ENCODE results near the gene PDZRN3. TPM values are rescaled to one million over a fixed set of nuclear protein-coding genes. Genes with fewer than 3 reads are reported as not detected.

PDZRN3 gene
- total RNA-seq, 1 donor from 2014 or later = 50.6 TPM

DNA sequence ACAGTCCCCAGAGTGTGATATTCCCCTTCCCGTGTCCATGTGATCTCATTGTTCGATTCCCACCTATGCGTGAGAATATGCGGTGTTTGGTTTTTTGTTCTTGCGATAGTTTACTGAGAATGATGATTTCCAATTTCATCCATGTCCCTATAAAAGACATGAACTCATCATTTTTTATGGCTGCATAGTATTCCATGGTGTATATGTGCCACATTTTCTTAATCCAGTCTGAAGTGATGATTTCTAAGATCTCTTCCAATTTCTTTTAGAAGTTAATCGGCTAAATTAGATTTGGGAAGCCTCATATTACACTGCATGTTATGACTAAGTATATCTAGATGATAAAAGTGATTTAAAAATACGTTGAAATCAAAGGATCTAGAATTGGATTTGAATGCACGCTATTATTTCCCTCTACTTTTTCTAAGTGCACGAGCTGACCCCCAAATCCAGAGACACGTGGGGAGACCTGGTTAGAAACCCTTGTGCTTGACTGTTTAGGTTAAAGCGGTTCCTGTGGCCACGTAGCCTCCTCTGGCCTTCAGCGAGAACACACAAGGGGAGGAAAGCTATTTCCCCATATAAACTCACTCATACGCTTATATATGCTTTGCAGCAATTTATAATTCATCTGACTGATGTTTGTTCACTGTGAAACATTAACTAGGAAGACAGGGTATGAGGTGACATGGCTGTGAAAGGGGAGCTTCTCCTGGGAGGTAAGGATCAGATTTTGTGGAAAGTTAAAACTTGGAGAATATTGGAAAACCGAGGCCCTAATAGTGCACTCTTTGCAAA, 243.8 kb downstream of the PDZRN3 start:
- Histone ChIP-seq H3K36me3 (ENCODE audit: control insufficient read depth in 3 of 3, insufficient read depth in 3 of 3, low read length in 3 of 3) (peaks cover 29 to 37% (median 31%) of the 10 kb centered on the region in 3 donors), H3K4me3 (ENCODE audit: low read length in 3 of 3) (no peak overlapping the region), H3K9ac (ENCODE audit: low read depth in 1 of 3, low read length in 3 of 3) (no peak overlapping the region), H3K9me3 (ENCODE audit: control insufficient read depth in 3 of 3, low read length in 3 of 3) (peaks cover 0 to 3% (median 0%) of the 10 kb centered on the region in 3 donors), H3K27ac (ENCODE audit: low read depth, low read length) (no peak overlapping the region), H3K27me3 (ENCODE audit: control insufficient read depth in 3 of 3, insufficient read depth in 3 of 3, low read length in 3 of 3) (no peaks in the 10 kb centered on the region), H3K4me1 (ENCODE audit: control insufficient read depth in 3 of 3, insufficient read depth in 3 of 3, low read length in 3 of 3) (no peaks in the 10 kb centered on the region)

DNA sequence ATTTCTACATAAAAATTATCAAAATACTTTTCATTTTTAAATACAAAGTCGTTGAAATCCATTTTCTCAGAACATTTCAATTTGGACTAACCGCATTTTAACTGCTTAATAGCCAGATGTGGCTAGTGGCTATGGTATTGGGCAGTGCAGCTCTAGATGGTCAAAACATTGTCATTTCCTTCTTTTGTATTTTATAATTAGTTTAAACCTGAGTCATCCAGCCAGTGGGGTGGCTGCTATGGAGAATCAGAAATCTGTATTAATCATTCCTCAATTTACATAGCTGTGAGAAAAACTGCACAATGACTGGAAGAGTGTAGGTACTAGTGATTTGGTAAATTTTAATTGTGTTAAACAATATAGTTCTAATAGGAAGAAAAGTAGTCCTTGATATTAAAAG, 245.3 kb downstream of the PDZRN3 start:
- peaks cover 18 to 23% (median 20%) of the 10 kb centered on the region in 3 donors for H3K36me3 ChIP-seq (ENCODE audit: control insufficient read depth in 3 of 3, insufficient read depth in 3 of 3, low read length in 3 of 3)
- no peak overlapping the region for H3K9ac ChIP-seq (ENCODE audit: low read depth in 1 of 3, low read length in 3 of 3)
- no peaks in the 10 kb centered on the region for H3K4me1 ChIP-seq (ENCODE audit: control insufficient read depth in 3 of 3, insufficient read depth in 3 of 3, low read length in 3 of 3)
- H3K9me3 ChIP-seq (ENCODE audit: control insufficient read depth in 3 of 3, low read length in 3 of 3) = no peaks in the 10 kb centered on the region
- H3K27ac ChIP-seq (ENCODE audit: low read depth, low read length) = no peak overlapping the region
- H3K4me3 ChIP-seq (ENCODE audit: low read length in 3 of 3) = no peak overlapping the region
- H3K27me3 ChIP-seq (ENCODE audit: control insufficient read depth in 3 of 3, insufficient read depth in 3 of 3, low read length in 3 of 3) = no peaks in the 10 kb centered on the region

DNA sequence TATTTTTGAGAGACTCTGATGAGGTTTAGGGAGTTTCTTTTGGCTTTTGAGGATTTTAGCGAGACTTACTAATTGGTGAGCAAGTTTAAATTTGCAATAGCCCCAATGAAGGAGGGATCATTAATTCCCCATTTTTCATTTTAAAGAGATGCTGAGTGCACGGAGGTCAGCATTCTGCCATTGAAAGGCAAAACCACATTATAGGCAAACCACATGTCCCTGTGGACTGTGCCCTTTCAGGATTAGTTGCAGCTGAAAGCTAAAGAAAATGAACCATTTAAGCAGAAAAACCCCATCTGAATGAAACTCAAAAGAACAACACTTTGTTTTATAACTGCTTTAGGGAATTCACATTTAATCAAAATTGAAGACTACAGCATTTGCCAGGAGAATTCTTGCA, 246.5 kb downstream of the PDZRN3 start:
- H3K9ac ChIP-seq (ENCODE audit: low read depth in 1 of 3, low read length in 3 of 3) = no peak overlapping the region
- no peaks in the 10 kb centered on the region for H3K4me1 ChIP-seq (ENCODE audit: control insufficient read depth in 3 of 3, insufficient read depth in 3 of 3, low read length in 3 of 3)
- no peak overlapping the region for H3K27ac ChIP-seq (ENCODE audit: low read depth, low read length)
- H3K36me3 ChIP-seq (ENCODE audit: control insufficient read depth in 3 of 3, insufficient read depth in 3 of 3, low read length in 3 of 3) = peaks cover 5 to 10% (median 7%) of the 10 kb centered on the region in 3 donors
- no peaks in the 10 kb centered on the region for H3K9me3 ChIP-seq (ENCODE audit: control insufficient read depth in 3 of 3, low read length in 3 of 3)
- H3K4me3 ChIP-seq (ENCODE audit: low read length in 3 of 3) = no peak overlapping the region
- H3K27me3 ChIP-seq (ENCODE audit: control insufficient read depth in 3 of 3, insufficient read depth in 3 of 3, low read length in 3 of 3) = no peaks in the 10 kb centered on the region

DNA sequence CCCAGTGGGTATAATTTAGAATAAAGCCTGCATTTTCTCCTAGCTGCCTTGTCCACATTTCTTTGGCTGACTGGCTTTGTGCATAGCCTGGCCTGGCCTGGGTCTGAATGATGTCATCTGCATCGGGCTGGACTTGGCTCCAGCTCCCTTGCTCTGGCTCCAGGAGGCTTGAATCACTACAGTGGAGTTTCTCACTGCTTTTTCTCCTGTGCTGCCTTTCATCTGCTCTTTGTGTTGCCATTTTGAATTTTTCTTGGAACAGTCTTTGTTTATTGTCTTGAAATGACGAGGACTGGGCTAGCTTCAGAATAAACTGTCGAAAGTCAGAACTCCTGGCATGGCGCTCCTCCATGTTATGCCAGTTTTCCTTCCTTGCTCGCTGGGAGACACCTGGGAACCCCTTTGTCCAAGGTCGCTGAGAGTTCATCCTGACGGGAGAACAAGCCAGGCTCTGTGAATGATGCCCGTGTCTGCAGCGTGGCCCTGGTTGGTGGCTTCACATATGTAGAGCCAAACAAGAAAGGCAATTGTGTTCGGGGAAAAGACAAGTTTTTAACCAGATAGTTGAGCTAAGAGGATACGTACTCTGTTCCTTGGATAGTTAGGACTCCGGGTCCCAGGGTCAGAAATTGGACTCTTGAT, 258.9 kb downstream of the PDZRN3 start:
- peaks cover 2 to 4% (median 3%) of the 10 kb centered on the region in 3 donors for H3K4me1 ChIP-seq (ENCODE audit: control insufficient read depth in 3 of 3, insufficient read depth in 3 of 3, low read length in 3 of 3)
- H3K27ac ChIP-seq (ENCODE audit: low read depth, low read length) = no peak overlapping the region
- H3K36me3 ChIP-seq (ENCODE audit: control insufficient read depth in 3 of 3, insufficient read depth in 3 of 3, low read length in 3 of 3) = no peaks in the 10 kb centered on the region
- H3K4me3 ChIP-seq (ENCODE audit: low read length in 3 of 3) = no peak overlapping the region
- peaks cover 0 to 2% (median 0%) of the 10 kb centered on the region in 3 donors for H3K9me3 ChIP-seq (ENCODE audit: control insufficient read depth in 3 of 3, low read length in 3 of 3)
- H3K9ac ChIP-seq (ENCODE audit: low read depth in 1 of 3, low read length in 3 of 3) = no peak overlapping the region
- H3K27me3 ChIP-seq (ENCODE audit: control insufficient read depth in 3 of 3, insufficient read depth in 3 of 3, low read length in 3 of 3) = no peaks in the 10 kb centered on the region

DNA sequence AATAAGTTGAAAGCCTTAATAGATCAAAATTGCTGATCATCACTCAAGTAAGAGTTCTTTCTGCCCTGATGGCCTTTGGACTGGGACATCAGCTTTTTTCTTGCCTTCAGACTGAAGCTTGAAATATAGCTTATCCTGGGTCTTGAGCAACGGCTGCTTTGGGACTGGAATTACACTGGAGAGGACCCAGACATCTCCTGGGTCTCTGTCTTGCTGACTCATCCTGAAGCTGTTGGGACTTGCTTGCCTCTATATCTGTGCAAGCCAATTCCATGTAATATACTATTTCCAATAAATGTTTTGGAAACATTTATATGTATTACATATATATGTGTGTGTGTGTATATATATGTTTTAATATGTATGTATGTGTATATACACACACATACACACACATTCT, 260.2 kb downstream of the PDZRN3 start:
- Histone ChIP-seq H3K27me3 (ENCODE audit: control insufficient read depth in 3 of 3, insufficient read depth in 3 of 3, low read length in 3 of 3) (no peaks in the 10 kb centered on the region), H3K9me3 (ENCODE audit: control insufficient read depth in 3 of 3, low read length in 3 of 3) (peaks cover 0 to 2% (median 0%) of the 10 kb centered on the region in 3 donors), H3K4me3 (ENCODE audit: low read length in 3 of 3) (no peak overlapping the region), H3K27ac (ENCODE audit: low read depth, low read length) (no peak overlapping the region), H3K4me1 (ENCODE audit: control insufficient read depth in 3 of 3, insufficient read depth in 3 of 3, low read length in 3 of 3) (peaks cover 2 to 4% (median 3%) of the 10 kb centered on the region in 3 donors), H3K9ac (ENCODE audit: low read depth in 1 of 3, low read length in 3 of 3) (no peak overlapping the region), H3K36me3 (ENCODE audit: control insufficient read depth in 3 of 3, insufficient read depth in 3 of 3, low read length in 3 of 3) (no peaks in the 10 kb centered on the region)

DNA sequence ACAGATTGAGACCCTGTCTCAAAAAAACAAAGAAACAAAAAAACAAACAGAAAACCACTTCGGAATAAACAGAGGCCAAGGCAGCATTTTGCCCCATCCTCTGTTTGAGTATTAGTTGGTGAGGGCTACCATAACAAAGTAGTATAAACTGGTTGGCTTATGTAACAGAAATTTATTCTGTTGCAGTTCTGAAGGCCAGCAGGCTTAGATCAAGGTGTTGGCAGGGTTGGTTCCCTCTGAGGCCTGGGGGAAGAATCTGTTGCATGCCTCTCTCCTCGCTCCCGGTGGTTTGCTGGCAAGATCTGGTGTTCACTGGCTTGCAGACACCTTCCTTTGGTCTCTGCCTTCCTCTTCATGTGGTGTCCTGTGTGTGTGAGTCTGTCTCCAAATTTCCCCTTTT, 261.6 kb downstream of the PDZRN3 start:
- Histone ChIP-seq H3K36me3 (ENCODE audit: control insufficient read depth in 3 of 3, insufficient read depth in 3 of 3, low read length in 3 of 3) (no peaks in the 10 kb centered on the region), H3K4me3 (ENCODE audit: low read length in 3 of 3) (no peak overlapping the region), H3K9ac (ENCODE audit: low read depth in 1 of 3, low read length in 3 of 3) (no peak overlapping the region), H3K9me3 (ENCODE audit: control insufficient read depth in 3 of 3, low read length in 3 of 3) (peaks cover 0 to 2% (median 0%) of the 10 kb centered on the region in 3 donors), H3K27me3 (ENCODE audit: control insufficient read depth in 3 of 3, insufficient read depth in 3 of 3, low read length in 3 of 3) (no peaks in the 10 kb centered on the region), H3K4me1 (ENCODE audit: control insufficient read depth in 3 of 3, insufficient read depth in 3 of 3, low read length in 3 of 3) (peaks cover 2 to 4% (median 3%) of the 10 kb centered on the region in 3 donors), H3K27ac (ENCODE audit: low read depth, low read length) (no peak overlapping the region)

DNA sequence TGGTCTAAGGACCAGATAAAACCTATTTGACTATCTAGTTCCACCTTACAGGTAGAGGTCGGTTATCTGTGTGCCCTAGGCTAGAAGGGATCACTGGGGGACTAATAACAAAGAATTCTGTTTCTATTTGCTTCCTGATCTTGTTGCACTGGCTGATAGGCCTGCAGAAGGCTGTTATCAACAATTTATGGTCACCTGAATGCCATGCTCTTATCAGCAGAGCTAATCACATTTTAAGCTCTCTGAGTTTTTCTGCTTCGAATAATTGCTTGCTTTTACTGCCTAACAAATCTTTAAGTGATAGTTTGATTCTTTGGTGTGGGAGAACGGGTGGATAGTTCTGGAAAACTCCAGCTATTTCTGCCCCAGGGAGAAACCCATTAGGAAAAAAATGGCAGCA, 263.1 kb downstream of the PDZRN3 start:
- Histone ChIP-seq H3K9ac (ENCODE audit: low read depth in 1 of 3, low read length in 3 of 3) (no peak overlapping the region), H3K4me1 (ENCODE audit: control insufficient read depth in 3 of 3, insufficient read depth in 3 of 3, low read length in 3 of 3) (peaks cover 2 to 4% (median 3%) of the 10 kb centered on the region in 3 donors), H3K36me3 (ENCODE audit: control insufficient read depth in 3 of 3, insufficient read depth in 3 of 3, low read length in 3 of 3) (no peaks in the 10 kb centered on the region), H3K27me3 (ENCODE audit: control insufficient read depth in 3 of 3, insufficient read depth in 3 of 3, low read length in 3 of 3) (no peaks in the 10 kb centered on the region), H3K4me3 (ENCODE audit: low read length in 3 of 3) (no peak overlapping the region), H3K9me3 (ENCODE audit: control insufficient read depth in 3 of 3, low read length in 3 of 3) (peaks cover 0 to 2% (median 0%) of the 10 kb centered on the region in 3 donors), H3K27ac (ENCODE audit: low read depth, low read length) (no peak overlapping the region)

DNA sequence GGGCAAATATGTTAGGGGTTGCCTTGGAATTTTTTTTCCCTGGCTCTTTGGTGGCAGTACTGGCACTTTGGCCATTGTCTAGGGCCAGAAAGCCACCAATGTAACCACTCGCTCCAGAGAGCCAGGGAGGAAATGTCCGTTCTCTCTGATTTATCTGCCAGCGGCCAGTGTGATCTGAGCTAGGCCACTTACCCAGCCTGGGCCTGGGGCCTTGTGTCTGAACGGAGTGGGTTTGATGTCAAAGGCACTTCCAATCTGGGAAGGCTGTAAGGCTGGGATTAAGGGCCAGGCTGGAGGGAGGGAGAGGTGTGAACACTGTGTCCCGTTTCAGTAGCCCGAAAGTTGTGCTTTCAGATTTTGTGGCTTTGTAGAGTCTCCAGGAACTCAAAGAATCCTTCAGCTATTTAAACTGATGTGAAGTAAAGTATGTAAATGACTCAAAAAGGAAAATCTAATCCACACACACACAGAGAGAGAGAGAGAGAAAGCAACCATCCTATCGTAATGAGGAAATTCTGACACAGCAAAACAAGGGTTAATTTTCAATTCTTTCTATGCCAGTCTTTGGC, 271.0 kb downstream of the PDZRN3 start:
- Histone ChIP-seq H3K4me3 (ENCODE audit: low read length in 3 of 3) (no peak overlapping the region), H3K9ac (ENCODE audit: low read depth in 1 of 3, low read length in 3 of 3) (no peak overlapping the region), H3K27me3 (ENCODE audit: control insufficient read depth in 3 of 3, insufficient read depth in 3 of 3, low read length in 3 of 3) (peaks cover 0 to 2% (median 0%) of the 10 kb centered on the region in 3 donors), H3K27ac (ENCODE audit: low read depth, low read length) (no peak overlapping the region), H3K36me3 (ENCODE audit: control insufficient read depth in 3 of 3, insufficient read depth in 3 of 3, low read length in 3 of 3) (no peaks in the 10 kb centered on the region), H3K4me1 (ENCODE audit: control insufficient read depth in 3 of 3, insufficient read depth in 3 of 3, low read length in 3 of 3) (peaks cover 5 to 9% (median 6%) of the 10 kb centered on the region in 3 donors), H3K9me3 (ENCODE audit: control insufficient read depth in 3 of 3, low read length in 3 of 3) (no peaks in the 10 kb centered on the region)

DNA sequence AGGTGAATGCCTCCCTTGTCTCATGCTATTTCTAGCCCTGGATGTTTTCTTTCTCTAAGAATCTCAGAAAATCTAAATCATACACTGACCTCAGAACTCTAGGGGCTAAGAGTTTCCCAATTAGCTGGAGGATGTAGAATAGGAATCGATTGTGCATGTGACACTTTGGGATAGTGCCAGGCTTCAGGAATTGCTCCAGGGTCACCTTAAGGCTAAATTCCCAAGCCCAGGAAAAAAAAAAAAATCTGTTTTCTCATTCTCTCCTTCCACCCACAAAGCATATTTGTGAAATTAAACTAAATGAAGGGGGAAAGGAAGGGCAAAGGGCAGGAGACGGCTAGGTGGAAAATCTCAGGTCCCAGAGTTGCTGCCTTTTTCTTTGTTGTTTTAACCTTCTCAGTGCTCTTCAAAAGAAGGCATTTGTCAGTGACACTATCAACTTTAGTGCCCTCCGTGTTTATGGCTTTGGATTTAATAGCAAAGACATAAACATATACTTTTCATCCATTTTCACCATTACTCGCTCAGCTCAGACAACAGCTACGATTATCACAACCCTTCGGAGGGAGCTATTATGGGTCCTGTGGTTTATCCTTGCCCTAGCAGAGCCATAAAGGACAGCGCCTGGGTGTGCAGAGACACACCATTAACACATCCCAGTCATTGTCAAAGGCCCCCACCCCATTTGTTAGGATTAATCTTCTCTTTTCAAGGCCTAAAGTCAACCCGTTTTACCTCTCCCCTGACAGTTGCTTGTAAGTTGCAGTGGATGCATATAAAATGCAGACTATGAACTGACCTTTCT, 271.7 kb downstream of the PDZRN3 start:
- Histone ChIP-seq H3K9ac (ENCODE audit: low read depth in 1 of 3, low read length in 3 of 3) (no peak overlapping the region), H3K36me3 (ENCODE audit: control insufficient read depth in 3 of 3, insufficient read depth in 3 of 3, low read length in 3 of 3) (no peaks in the 10 kb centered on the region), H3K4me3 (ENCODE audit: low read length in 3 of 3) (no peak overlapping the region), H3K4me1 (ENCODE audit: control insufficient read depth in 3 of 3, insufficient read depth in 3 of 3, low read length in 3 of 3) (peaks cover 5 to 9% (median 6%) of the 10 kb centered on the region in 3 donors), H3K27me3 (ENCODE audit: control insufficient read depth in 3 of 3, insufficient read depth in 3 of 3, low read length in 3 of 3) (peaks cover 0 to 2% (median 0%) of the 10 kb centered on the region in 3 donors), H3K9me3 (ENCODE audit: control insufficient read depth in 3 of 3, low read length in 3 of 3) (no peaks in the 10 kb centered on the region), H3K27ac (ENCODE audit: low read depth, low read length) (no peak overlapping the region)

All from skeletal muscle tissue (tissue), 4 donors.